H54 (cell line): ENCODE measurements around the gene VPS45.

Experiments used
- DNase-seq: peaks from one replicate; pipeline ENCODE4 v3.0.0; 2011; ENCODE audit warnings: low spot score, mixed read lengths; ENCODE audit not compliant: insufficient read length
- FAIRE-seq: peaks from 3 replicates; lab custom pipeline; 2011; peaks lifted over from hg19 to GRCh38; lab: Jason Lieb, UNC
- POLR2A ChIP-seq: IDR thresholded peaks from 2 replicates; pipeline ENCODE4 v1.6.1; 2011; ENCODE audit warnings: low read depth, mild to moderate bottlenecking, low read length

Gene VPS45

GRCh38 chr1:150151291-150152181 is 84.0 kb downstream of the VPS45 start:
- no peak for TF ChIP-seq POLR2A
- DNase-seq (no peak), FAIRE-seq (no peak)

- FAIRE-seq (no peak), DNase-seq (no peak)
- no peak for TF ChIP-seq POLR2A
Measured at GRCh38 chr1:150152182-150152536, 84.6 kb downstream of the VPS45 start.

- no peak for TF ChIP-seq POLR2A
- peak; percentile 61 for DNase-seq
- FAIRE-seq = peak; percentile 43
Measured at GRCh38 chr1:150152772-150153456, 85.3 kb downstream of the VPS45 start.

GRCh38 chr1:150154143-150154542 is 86.6 kb downstream of the VPS45 start:
- DNase-seq (no peak), FAIRE-seq (no peak)
- TF ChIP-seq POLR2A = no peak

GRCh38 chr1:150155413-150156071 is 88.0 kb downstream of the VPS45 start:
- FAIRE-seq (no peak), DNase-seq (no peak)
- TF ChIP-seq POLR2A = no peak

- TF ChIP-seq POLR2A = no peak
- DNase-seq (no peak), FAIRE-seq (no peak)
Measured at GRCh38 chr1:150156868-150157603, 89.5 kb downstream of the VPS45 start.

- DNase-seq (no peak), FAIRE-seq (no peak)
- TF ChIP-seq POLR2A = no peak
Measured at GRCh38 chr1:150159550-150159949, 92.0 kb downstream of the VPS45 start.

- no peak for FAIRE-seq
- TF ChIP-seq POLR2A = no peak
- DNase-seq = no peak
Measured at GRCh38 chr1:150160964-150161621, 93.5 kb downstream of the VPS45 start.

- DNase-seq = no peak
- FAIRE-seq = no peak
- TF ChIP-seq POLR2A = no peak
Measured at GRCh38 chr1:150161747-150162581, 94.4 kb downstream of the VPS45 start.

- DNase-seq (no peak), FAIRE-seq (no peak)
- TF ChIP-seq POLR2A = no peak
Measured at GRCh38 chr1:150162582-150162861, 94.9 kb downstream of the VPS45 start.

- TF ChIP-seq POLR2A = 0 out of 2 replicates have a peak, but pooled peaks have one; percentile 16
- FAIRE-seq (peak; percentile 33), DNase-seq (peak; percentile 86)
Measured at GRCh38 chr1:150162862-150163706, 95.5 kb downstream of the VPS45 start.
